GM21723 (cell line): ENCODE measurements around the gene TRIM33.
A peak's percentile ranks its signal among the peaks of the same experiment; 100 is the strongest.

ENCODE experiments used
- ATAC-seq: cut with Tn5 transposase; IDR thresholded peaks from one replicate; pipeline ENCODE4 v1.9.1; 2021; ENCODE audit warnings: mild to moderate bottlenecking, moderate library complexity; ENCODE audit not compliant: unreplicated experiment

The TRIM33 gene

GRCh38 chr1:114511032-114511785 lies at the start of gene TRIM33:
TRIM33 (minus strand) TSS chr1:114511203; CDS start chr1:114511076, 127 bp downstream.
- ATAC-seq, result peak; percentile 79

GRCh38 chr1:114559356-114559755 lies 48.4 kb upstream of the TRIM33 start:
- peak; percentile 63 for ATAC-seq

GRCh38 chr1:114558544-114558943 lies 47.5 kb upstream of the TRIM33 start:
- peak; percentile 54 for ATAC-seq

DNA sequence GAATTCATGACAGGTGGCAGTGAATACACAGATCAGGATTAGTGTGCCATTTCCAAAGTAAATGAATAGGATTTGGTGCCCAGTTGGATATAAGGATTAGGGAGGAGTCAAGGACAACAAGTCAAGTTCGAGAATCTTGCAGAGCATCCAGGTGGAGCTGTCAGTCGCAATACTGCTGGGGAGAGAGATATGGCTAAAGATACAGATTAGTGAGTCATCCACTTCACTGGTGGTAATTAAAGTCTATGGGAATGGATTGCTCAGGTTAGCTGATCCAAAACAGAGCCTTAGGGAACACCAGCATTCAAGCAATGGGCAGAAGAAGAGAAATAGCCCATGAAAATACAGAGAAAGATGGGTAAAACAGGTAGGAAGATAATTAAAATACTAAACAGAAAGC lies 43.6 kb upstream of the TRIM33 start:
- ATAC-seq, result no peak

DNA sequence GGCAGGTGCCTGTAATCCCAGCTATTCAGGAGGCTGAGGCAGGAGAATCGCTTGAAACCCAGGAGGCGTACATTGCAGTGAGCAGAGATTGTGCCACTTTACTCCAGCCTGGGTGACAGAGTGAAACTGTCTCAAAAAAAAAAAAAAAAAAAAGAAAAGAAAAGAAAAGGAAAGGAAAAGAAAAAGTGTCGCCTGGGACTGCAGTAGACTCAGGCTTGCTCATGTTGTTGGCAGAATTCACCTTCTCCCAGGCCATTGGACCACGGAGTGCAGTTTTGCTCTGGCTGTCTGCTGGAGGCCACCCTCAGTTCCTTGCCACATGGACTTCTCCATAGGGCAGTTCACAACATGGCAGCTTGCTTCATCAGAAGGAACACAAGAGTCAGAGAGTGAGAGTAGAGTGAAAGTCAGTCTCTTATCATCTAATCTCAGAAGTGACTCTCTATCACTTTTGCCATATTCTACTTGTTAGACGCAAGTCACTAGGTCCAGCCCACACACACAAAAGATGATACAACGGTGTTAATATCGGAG lies 41.2 kb upstream of the TRIM33 start:
- no peak for ATAC-seq

GRCh38 chr1:114551400-114551799 lies 40.4 kb upstream of the TRIM33 start:
- no peak for ATAC-seq

DNA sequence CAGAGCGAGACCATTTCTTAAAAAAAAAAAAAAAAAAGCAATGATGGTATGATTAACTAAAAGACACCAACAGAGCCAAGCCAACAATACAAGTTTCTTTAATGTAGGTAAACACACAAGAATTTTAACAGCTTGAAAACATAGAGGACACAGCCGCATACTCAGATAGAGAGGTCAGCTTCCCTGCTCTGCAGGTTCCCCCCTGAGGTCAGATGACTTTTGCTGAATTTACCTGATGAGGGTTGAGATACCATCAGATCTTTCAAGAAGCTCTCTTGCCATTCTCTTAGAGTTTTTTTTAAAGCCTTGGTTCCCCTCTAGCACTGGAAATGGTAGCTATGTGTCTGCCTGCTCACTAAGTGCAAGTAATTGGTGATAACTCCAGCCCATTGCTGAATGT lies 39.3 kb upstream of the TRIM33 start:
- ATAC-seq, result no peak

GRCh38 chr1:114549137-114549536 lies 38.1 kb upstream of the TRIM33 start:
- no peak for ATAC-seq

GRCh38 chr1:114547076-114547475 lies 36.1 kb upstream of the TRIM33 start:
- ATAC-seq, result no peak

- ATAC-seq, result no peak
These were observed 34.8 kb upstream of the TRIM33 start for GRCh38 chr1:114545796-114546195.

GRCh38 chr1:114545315-114545714 lies 34.3 kb upstream of the TRIM33 start:
- no peak for ATAC-seq

DNA sequence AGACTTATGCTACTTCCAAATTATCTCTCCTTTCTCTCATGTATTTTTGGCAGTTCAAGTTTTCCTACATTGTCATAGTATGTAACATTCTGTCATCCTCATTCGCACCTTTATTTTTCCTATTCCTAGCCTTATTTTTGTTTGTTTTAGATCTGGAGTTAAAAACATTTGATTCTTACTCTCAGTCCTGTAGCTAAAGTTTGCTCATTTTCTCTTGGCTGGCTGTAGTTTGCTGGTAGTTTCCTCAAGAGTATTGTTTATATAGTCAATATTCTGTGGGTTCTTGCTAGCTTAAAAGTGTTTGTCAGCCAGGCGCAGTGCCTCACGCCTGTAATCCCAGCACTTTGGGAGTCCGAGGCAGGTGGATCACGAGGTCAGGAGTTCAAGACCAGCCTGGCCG lies 29.8 kb upstream of the TRIM33 start:
- ATAC-seq, result no peak

DNA sequence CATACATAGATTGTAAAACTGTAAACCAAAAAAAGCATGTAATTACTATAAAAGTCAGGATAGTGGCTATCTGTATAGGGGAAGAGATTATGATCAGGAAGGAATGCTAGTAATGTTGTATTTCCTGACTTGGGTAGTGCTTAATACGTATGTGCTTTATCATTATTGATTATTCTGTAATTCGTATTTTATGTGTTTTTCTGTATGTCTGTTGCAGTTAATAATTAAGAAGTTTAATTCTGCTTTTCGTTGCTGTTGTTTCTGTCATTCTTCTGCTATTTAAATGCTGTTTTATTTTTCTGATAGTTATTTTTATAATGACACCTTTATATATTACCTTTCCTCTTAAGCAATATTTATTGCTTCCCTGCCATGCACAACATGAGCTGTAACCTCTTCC lies 29.3 kb upstream of the TRIM33 start:
- no peak for ATAC-seq

GRCh38 chr1:114536043-114536442 lies 25.0 kb upstream of the TRIM33 start:
- no peak for ATAC-seq

DNA sequence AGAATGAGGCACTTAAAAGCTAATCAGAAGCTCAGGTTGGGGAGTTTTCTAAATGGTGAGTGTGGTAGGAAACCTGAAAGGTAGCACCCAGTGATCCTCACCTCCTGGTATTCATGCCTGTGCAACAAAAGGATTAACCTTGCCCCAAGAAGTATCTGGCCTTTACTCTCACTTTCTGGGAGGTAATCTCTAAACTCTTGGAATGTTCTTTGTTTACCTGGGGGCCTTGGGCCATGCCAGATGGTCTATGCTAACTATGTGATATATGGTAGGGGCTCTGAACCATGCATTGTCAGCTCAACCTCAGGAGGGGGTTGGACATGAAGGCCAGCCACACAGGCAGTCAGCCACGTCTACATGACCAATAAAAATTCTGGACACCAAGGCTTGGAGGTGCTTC lies 24.4 kb upstream of the TRIM33 start:
- no peak for ATAC-seq

- ATAC-seq, result no peak
These were observed 20.1 kb upstream of the TRIM33 start for GRCh38 chr1:114531094-114531493.

DNA sequence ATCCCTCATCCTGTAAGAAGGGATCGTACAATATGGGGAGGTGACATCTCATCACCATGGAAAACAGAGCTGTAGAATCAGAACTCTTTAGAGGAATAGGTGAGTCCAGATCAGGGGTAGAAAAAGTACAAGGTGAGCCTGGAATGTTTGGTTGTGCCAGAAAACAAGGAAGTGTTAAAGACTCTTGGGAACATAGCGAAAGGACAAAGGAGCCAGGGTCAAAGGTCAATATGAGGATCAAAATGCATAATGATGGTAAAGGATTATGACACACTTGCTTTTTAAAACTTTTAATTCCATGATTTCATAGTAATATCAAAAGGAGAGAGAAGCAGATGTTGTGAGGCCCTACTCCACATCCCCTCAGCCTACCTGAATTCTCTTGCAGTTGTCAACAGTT lies 19.2 kb upstream of the TRIM33 start:
- ATAC-seq, result no peak

DNA sequence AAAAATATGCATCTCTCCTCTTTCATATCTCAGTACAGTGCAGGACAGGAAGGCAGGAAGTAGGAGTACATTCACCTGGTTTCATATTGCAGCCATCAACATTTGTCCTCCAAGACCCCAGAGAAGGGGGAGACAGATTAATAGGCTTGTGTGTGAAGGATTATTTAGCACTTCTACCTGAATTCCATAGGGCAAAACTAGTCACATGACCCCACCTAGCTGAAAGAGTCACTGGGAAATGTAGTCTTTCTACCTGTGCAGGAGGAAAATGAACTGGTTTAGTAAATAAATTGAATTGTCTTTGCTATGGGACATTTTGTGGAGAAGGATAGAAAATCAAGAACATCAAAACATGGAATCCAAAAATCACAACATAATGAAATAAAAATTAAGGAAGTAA lies 13.9 kb upstream of the TRIM33 start:
- no peak for ATAC-seq

DNA sequence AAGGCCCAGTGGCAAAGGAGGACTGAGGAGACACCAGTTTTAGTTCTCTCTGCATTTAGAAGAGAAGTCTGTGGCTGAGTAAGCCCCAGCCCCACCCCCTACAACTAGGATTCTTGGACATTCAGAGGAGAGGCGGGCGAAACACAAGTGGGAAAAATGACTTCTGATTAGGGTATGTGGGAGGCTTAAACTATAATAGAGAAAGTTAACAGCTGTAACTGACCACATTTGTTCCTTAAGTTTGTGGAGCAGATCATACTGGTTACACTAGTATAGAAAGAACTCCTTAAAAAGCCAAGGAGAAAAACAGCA lies 11.2 kb upstream of the TRIM33 start:
- no peak for ATAC-seq

GRCh38 chr1:114521396-114522263 lies 10.6 kb upstream of the TRIM33 start:
- no peak for ATAC-seq

GRCh38 chr1:114517348-114517747 lies 6.3 kb upstream of the TRIM33 start:
- ATAC-seq, result no peak
